Frontal cortex (tissue), 4 donors: Measurements from ENCODE around the gene APBA2. TPM values are rescaled to one million over a fixed set of nuclear protein-coding genes. Genes with fewer than 3 reads are reported as not detected.
"Not testable (repeated sequence)": the region's sequence is repeated elsewhere in the genome, so short reads cannot be mapped to it uniquely, and the experiment has no call there.

Source experiments
- DNase-seq, 2 donors: peaks; one replicate each; pipeline ENCODE4 v3.0.0; 2012; ENCODE audit warnings: low spot score in 2 of 2
- FAIRE-seq: peaks from 2 replicates; lab custom pipeline; 2012; peaks lifted over from hg19 to GRCh38; lab: Jason Lieb, UNC
- total RNA-seq: library from RNA; depleted of rRNA; stranded (reverse); fragments of >200 nt; gene quantifications from one replicate; pipeline ENCODE4 v1.2.3, GENCODE V29; 2014
- donor health status: control.
- donor health status: control.
- donor health status: control.

The APBA2 gene
- total RNA-seq, result 117 TPM

DNA sequence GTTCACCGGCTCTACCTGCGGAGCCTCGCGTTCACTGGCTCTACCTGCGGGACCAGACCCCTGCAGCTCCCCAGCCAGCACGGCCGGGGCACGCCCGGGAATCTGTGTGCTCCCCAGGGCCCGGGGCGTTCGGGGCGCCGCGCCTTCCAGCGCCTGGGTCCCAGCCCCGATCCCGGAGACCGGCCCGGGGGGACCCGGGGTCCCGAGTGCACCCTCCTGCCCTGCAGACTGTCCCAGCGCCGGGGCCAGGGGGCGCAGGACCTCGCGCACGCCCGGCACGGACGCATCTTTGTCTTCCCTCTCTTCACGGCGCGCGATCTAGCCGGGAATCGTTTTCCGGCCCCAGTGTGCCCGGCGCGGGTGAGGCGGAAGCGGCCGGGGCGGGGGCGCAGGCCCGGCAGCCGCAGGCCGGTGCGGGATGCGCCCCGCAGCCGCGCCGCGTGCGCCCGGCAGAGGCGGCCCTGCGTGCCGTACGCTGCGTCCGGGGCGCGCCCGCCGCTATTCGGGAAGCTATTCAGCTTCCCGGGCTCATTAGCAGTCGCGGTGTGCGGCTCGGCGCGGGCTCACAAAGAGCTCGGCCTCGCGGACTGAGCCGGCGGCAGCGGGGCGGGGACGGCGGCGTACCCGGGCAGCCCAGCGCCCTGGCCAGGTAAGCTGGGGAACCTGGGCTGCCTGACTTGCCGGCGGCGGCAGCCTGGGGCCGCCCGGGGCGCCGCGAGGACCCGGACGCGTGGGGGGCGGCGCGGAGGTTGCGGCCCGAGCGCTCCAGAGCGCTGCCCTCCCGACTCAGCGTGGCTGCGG is at the start of gene APBA2:
APBA2 (plus strand) TSS at position 345 of the 801 bp plus-strand sequence. CDS start 167,911 bp downstream, outside the sequence.
- DNase-seq (peak; percentile 64 to 72), FAIRE-seq (no peak)

DNA sequence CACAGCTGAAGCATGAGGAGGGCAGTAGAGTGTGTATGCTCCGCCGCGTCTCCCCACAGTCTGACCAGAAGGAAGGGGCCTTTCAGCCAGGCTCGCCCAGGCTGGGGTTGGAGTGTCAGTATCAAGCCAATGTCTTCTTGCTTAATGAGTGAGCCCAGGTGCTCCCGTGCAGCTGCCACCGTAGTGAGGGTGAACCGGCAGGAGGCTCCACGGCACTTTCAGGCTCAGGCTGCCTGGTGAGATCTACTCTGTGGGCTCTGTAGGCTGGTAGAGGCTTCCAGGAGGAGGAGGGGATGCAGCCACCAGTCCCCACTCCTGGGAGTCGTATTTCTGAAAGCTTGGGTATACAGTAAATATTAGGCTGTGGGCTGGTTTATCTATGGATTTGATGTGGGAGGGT is 45.5 kb upstream of the APBA2 start:
- not testable (repeated sequence) for FAIRE-seq, DNase-seq

DNA sequence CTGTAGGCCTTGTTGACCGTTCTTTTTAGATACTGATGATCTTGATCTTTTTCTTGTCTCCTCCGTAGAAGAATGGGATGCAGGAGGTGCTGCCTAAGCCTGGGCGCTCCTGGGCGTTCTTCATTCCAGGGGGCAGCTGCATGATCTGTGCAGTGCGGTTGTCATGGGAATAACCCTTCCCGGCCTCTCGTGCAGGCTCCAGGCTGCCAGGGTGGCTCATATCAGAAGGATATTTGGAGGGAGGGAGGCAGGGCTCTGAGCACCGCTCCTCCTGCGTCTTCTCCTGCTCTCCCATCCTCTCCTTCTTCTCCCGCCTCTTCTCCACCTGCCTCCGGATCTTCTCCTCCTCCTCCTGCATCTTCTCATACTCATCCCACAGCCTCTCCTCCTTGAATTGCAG is 43.6 kb upstream of the APBA2 start:
- not testable (repeated sequence) for FAIRE-seq, DNase-seq

- not testable (repeated sequence) for DNase-seq, FAIRE-seq
These were observed 42.3 kb upstream of the APBA2 start for GRCh38 chr15:28843520-28843919.

- FAIRE-seq, DNase-seq: not testable (repeated sequence)
These were observed 41.6 kb upstream of the APBA2 start for GRCh38 chr15:28844147-28844546.

DNA sequence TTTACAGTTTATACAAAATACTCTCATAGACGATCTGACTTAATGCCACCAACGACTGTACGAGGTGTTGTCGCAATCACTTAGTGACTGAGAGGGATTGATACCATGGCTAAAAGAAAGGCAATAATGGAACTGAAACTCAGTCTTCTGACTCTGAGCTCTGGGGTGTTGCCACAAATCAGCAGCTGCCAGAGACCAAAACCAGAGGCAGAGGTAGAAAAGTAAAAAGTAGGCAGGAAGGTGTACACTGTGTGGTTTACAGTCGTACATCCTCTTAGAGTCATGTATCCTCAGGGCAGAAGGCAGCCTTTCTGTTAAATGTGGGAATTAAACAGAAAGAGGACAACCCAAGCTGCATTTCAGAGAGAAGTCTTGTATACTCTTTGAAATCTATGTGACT is 38.5 kb upstream of the APBA2 start:
- not testable (repeated sequence) for FAIRE-seq, DNase-seq

GRCh38 chr15:28847959-28848358 is 37.8 kb upstream of the APBA2 start:
- not testable (repeated sequence) for DNase-seq, FAIRE-seq

DNA sequence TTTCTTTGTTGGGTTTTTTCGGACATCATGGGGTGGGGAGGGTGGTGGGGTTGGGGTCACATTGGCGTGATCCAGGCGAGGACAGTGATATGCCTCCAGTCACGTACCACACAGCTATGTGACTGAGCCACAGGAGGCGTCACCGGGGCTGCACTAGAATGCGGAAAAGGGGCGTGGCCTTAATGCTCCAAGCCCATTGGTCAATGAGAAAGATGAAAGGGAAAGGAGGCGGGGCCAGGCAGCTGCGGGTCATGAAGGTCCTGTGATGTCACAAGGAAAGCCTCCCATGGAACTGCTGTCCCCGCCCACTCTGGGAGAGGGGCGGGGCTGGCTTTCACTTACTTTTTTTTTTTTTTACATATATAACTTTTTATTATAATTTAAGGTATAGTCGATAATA is 37.3 kb upstream of the APBA2 start, which contains the start of gene GOLGA6L7:
GOLGA6L7 (minus strand) TSS at position 124 of the 400 bp plus-strand sequence; CDS start at position 29, 95 bp downstream.
- DNase-seq, FAIRE-seq: not testable (repeated sequence)

DNA sequence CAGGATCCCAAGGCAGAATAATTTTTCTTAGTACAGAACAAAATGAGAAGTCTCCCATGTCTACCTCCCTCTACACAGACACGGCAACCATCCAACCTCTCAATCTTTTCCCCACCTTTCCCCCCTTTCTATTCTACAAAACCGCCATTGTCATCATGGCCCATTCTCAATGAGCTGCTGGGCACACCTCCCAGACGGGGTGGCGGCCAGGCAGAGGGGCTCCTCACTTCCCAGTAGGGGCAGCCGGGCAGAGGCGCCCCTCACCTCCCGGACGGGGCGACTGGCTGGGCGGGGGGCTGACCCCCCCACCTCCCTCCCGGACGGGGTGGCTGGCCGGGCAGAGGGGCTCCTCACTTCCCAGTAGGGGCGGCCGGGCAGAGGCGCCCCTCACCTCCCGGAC is 36.5 kb upstream of the APBA2 start:
- not testable (repeated sequence) for DNase-seq, FAIRE-seq

DNA sequence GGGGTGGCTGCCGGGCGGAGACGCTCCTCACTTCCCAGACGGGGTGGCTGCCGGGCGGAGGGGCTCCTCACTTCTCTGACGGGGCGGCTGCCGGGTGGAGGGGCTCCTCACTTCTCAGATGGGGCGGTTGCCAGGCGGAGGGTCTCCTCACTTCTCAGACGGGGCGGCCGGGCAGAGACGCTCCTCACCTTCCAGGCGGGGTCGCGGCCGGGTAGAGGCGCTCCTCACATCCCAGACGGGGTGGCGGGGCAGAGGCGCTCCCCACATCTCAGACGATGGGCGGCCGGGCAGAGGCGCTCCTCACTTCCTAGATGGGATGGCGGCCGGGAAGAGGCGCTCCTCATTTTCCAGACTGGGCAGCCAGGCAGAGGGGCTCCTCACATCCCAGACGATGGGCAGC is 36.0 kb upstream of the APBA2 start:
- not testable (repeated sequence) for FAIRE-seq, DNase-seq

DNA sequence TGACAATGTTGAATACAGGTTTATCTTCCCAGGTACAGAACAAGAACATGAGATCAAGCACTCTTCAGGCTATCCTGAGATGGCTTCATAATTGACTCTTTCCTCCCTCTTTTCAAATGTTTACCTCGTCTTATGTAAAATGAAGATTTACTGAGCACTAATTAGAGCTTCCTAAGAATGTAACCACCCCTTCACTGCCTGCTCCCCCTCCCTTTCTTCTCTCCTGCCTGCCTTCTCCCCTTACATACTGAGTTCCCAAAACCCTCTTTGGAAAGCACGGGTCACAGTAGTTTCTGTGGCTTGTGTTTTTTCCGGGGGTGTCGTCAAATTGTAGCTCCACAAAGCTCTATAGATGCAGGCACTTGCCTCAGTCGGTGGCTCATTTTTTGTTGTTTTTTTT is 32.1 kb upstream of the APBA2 start:
- DNase-seq, FAIRE-seq: not testable (repeated sequence)

DNA sequence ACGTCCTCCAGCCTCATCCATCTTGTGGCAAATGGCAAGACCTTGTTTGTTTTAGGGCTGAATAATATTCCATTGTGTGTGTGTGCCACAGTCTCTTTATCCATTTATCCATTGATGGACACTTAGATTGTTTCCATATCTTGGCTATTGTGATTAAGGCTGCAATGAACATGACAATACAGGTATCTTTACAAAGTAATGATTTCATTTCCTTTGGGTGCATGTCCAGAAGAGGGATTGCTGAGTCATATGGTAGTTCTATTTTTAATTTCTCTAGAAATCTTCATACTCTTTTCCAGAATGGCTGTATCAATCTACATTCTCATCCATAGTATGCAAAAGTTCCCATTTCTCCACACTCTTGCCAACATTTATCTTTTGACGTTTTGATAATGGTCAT is 31.2 kb upstream of the APBA2 start:
- DNase-seq, FAIRE-seq: not testable (repeated sequence)

DNA sequence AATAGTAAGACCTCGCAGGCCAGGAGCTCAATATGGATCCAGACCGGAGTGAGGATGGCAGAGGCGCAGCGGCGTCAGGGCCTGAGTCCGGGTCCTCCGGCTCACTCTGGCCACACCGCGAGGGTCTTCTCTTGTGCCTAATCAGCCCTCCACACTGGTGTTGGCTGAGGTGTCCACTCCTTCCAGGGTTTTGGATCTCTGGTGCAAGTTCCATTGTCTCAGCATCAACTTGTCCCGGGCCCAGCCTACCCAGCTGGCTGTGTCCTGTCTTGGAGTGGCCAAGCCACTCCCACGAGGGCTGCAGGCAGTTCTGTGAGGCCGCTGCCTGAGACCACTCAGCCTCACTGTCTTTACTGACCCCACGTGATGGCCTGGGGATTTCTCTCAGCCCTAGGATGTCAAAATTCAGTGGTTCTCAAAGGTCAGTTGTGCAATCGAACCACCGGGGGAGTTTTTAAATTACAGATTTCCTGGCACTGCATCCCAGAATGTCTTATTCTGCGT is 24.7 kb upstream of the APBA2 start:
- FAIRE-seq (no peak), DNase-seq (no peak)

- DNase-seq, FAIRE-seq: not testable (repeated sequence)
These were observed 24.0 kb upstream of the APBA2 start for GRCh38 chr15:28861589-28862293.

DNA sequence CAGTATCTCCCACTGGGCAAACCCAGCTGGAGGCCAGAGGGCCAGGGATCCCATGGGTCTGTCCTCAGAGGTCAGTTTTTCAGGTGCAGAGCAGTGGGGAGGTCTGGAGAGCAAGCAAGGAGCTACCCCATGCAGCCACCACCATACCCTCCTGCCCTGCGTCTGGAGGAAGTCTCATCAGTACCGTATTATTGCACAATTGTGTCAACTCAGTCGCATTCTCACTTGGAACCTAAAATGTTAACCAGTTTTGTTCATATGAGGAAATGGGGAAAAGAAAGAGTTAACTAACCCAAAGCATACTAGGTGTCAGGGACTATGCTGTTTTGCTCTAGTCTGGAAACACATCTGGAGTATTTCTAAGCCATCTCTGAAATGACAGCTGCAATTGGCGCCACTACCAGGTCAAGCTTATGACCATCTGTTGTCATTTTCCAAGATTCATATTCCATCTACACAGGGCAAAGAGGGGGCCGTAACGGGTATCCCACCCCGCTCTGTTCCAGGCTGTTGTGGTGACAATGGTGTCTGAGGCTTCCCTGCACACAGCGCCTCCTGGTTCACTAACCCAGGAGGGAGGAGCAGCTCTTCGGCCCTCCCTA is 16.9 kb upstream of the APBA2 start:
- FAIRE-seq (no peak), DNase-seq (no peak)

DNA sequence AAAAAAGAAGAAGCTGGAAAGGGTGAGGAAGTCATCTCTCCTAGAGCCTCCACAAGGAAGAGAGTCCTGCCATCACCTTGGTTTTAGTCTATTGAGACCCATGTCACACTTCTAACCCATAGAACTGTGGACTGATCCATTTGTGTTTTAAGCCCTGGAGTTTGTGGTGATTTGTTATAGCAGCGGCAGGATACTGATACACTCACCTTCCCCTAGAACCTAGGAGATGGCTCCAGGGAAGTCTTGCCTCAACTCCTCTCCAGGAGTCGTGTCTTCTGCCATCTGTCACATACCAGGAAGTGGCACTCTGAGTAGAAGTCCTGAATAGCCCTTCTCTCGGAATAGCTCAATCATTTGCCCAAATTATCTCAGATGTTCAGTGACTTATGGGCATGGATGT is 14.6 kb upstream of the APBA2 start:
- FAIRE-seq (no peak), DNase-seq (no peak)

- DNase-seq, result no peak
- no peak for FAIRE-seq
These were observed 12.8 kb upstream of the APBA2 start for GRCh38 chr15:28873006-28873405.

GRCh38 chr15:28873585-28874190 is 12.1 kb upstream of the APBA2 start:
- no peak for DNase-seq
- no peak for FAIRE-seq

DNA sequence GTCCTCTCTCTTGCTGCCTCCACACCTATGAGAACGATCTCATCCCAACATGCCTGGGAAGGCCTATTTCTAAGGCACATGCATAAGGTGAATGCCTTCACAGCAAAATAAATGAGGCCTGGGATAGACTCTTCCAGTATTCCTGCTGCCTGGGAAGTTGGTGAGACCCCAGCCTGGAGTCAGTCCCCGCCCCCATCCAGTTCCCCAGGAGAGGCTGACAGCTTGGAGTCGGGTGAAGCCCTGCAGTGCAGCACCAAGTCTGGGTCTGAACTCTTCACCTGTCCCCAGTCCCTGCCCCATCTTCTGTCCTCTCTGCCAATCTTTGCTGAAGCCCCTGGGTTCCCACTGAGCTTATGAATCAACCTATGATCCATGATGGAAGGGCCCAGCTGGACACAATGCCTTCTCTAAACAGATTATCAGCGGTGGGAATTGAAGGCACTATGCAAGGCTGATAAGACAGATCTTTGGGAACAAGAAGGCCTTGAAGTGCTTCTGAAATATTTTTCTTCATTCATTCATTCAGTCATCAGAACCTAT is 10.2 kb upstream of the APBA2 start:
- no peak for FAIRE-seq
- no peak for DNase-seq
